AG04449 (cell line): ENCODE data around the gene SERPIND1.
"Not testable (repeated sequence)": the region's sequence is repeated elsewhere in the genome, so short reads cannot be mapped to it uniquely, and the experiment has no call there.

ENCODE experiments used
- CTCF ChIA-PET: fragments of 350-600 bp; formaldehyde crosslinking; extraction: SDS; loops from one replicate; lab custom pipeline; 2021; ENCODE audit warnings: antibody characterized with exemption; lab: Yijun Ruan, JAX
- POLR2A ChIA-PET: fragments of 400-600, 350-600 bp; formaldehyde crosslinking; extraction: SDS; loops from one replicate; lab custom pipeline; 2020; ENCODE audit warnings: antibody characterized with exemption, inconsistent platforms; lab: Yijun Ruan, JAX
- DNase-seq: peaks from one replicate; pipeline ENCODE4 v3.0.0-alpha.2; 2010; ENCODE audit warnings: low read depth, low spot score
- H3K4me3 ChIP-seq: 2 replicates; pipeline ENCODE4 v1.5.1; 2011; ENCODE audit warnings: low read depth, mild to moderate bottlenecking, control low read depth, low read length
- CTCF ChIP-seq: IDR thresholded peaks from one replicate; pipeline ENCODE4 v1.5.1; 2011; ENCODE audit warnings: mild to moderate bottlenecking, moderate library complexity, low read length, control low read depth, inconsistent platforms; ENCODE audit not compliant: insufficient read depth; ENCODE audit errors: missing control alignments

SERPIND1 gene

GRCh38 chr22:20762233-20762796, 11.6 kb upstream of the SERPIND1 start:
- CTCF ChIA-PET = interaction anchor here (1.2 to 3.2 kb wide), 3 partner anchors 15 to 21 kb away, joined by 3 to 13 read pairs (median 6); no protein-coding TSS in a partner anchor
- no peak for DNase-seq
- no peak for TF ChIP-seq CTCF
- POLR2A ChIA-PET = no interaction called here
- no peak overlapping the region for H3K4me3 ChIP-seq

GRCh38 chr22:20763630-20764470, 10.1 kb upstream of the SERPIND1 start:
- POLR2A ChIA-PET = interaction anchor here (0.6 kb wide), 1 partner anchor 13 kb away, joined by 3 read pairs; no protein-coding TSS in a partner anchor
- no peak for TF ChIP-seq CTCF
- DNase-seq = no peak
- CTCF ChIA-PET = interaction anchor here (1.2 kb wide), 2 partner anchors 17 to 21 kb away, joined by 3 to 6 read pairs; no protein-coding TSS in a partner anchor
- H3K4me3 ChIP-seq = no peak overlapping the region

- no peak overlapping the region for H3K4me3 ChIP-seq
- no peak for TF ChIP-seq CTCF
- DNase-seq = no peak
- POLR2A ChIA-PET = interaction anchor here (0.6 kb wide), 1 partner anchor 12 kb away, joined by 3 read pairs; no protein-coding TSS in a partner anchor
- CTCF ChIA-PET = interaction anchor here (1.2 kb wide), 1 partner anchor 17 kb away, joined by 3 read pairs; no protein-coding TSS in a partner anchor
Observed at GRCh38 chr22:20764471-20764720, 9.5 kb upstream of the SERPIND1 start.

- CTCF ChIA-PET = interaction anchor here (1.2 kb wide), 1 partner anchor 16 kb away, joined by 3 read pairs; no protein-coding TSS in a partner anchor
- POLR2A ChIA-PET = no interaction called here
- DNase-seq = no peak
- TF ChIP-seq CTCF = no peak
- no peak overlapping the region for H3K4me3 ChIP-seq
Observed at GRCh38 chr22:20764729-20765128, 9.2 kb upstream of the SERPIND1 start.

- no peak for TF ChIP-seq CTCF
- POLR2A ChIA-PET = no interaction called here
- CTCF ChIA-PET = interaction anchor here (1.0 kb wide), 1 partner anchor 23 kb away, joined by 3 read pairs; no protein-coding TSS in a partner anchor
- no peak overlapping the region for H3K4me3 ChIP-seq
- no peak for DNase-seq
Observed at GRCh38 chr22:20765938-20766337, 8.0 kb upstream of the SERPIND1 start.

GRCh38 chr22:20766530-20766929, 7.4 kb upstream of the SERPIND1 start:
- POLR2A ChIA-PET = no interaction called here
- CTCF ChIA-PET = interaction anchor here (1.0 kb wide), 1 partner anchor 24 kb away, joined by 3 read pairs; no protein-coding TSS in a partner anchor
- no peak for TF ChIP-seq CTCF
- H3K4me3 ChIP-seq = no peak overlapping the region
- no peak for DNase-seq

- H3K4me3 ChIP-seq, POLR2A ChIA-PET, DNase-seq: not testable (repeated sequence)
- CTCF ChIA-PET = interaction anchor here (1.3 kb wide), 1 partner anchor 9 kb away, joined by 5 read pairs; no protein-coding TSS in a partner anchor
Observed at GRCh38 chr22:20769496-20769826, 4.5 kb upstream of the SERPIND1 start.
